Esophagus squamous epithelium (tissue), 5 donors: ENCODE measurements around the gene FEZ2. TPM values are rescaled to one million over a fixed set of nuclear protein-coding genes. Genes with fewer than 3 reads are reported as not detected.

Experiments used
- DNase-seq: peaks from one replicate; lab custom pipeline; 2025; lab: John Stamatoyannopoulos, UW
- H3K27ac ChIP-seq, 4 donors: fragments of 200-600 bp; sonication (generic); one replicate each; pipeline ENCODE4 v1.5.1; 2016 to 2019; ENCODE audit warnings: mild to moderate bottlenecking in 1 of 4
- H3K27me3 ChIP-seq, 4 donors: fragments of 200-600 bp; sonication (generic); 1 replicate in 3 of 4; 2 replicates in 1 of 4; pipeline versions ENCODE4 v1.5.1 to v1.6.0; 2017 to 2021; ENCODE audit warnings: antibody characterized with exemption in 1 of 4
- H3K36me3 ChIP-seq, 3 donors: fragments of 200-600 bp; sonication (generic); one replicate each; pipeline ENCODE4 v1.5.1; 2016 to 2019
- H3K4me1 ChIP-seq, 3 donors: fragments of 200-600 bp; sonication (generic); one replicate each; pipeline ENCODE4 v1.5.1; 2017 to 2019
- H3K4me3 ChIP-seq, 4 donors: fragments of 200-600 bp; sonication (generic); 1 replicate in 3 of 4; 2 replicates in 1 of 4; pipeline ENCODE4 v1.5.1; 2016 to 2019; ENCODE audit warnings: mild to moderate bottlenecking in 2 of 4, moderate library complexity in 1 of 4
- H3K9me3 ChIP-seq, 3 donors: fragments of 200-600 bp; sonication (generic); one replicate each; pipeline ENCODE4 v1.5.1; 2016 to 2019
- CTCF ChIP-seq, 6 experiments: fragments of 450-650 bp in 4 of 6; fragments of 200-600 bp in 2 of 6; sonication (generic) in 2 of 6; IDR thresholded peaks; one replicate each; pipeline ENCODE4 v1.5.1; 2016 to 2019; ENCODE audit warnings: antibody characterized with exemption in 6 of 6, mild to moderate bottlenecking in 4 of 6, moderate library complexity in 4 of 6
- POLR2A ChIP-seq, 4 donors: fragments of 450-650 bp; IDR thresholded peaks; one replicate each; pipeline ENCODE4 v1.6.1; 2017; ENCODE audit warnings: antibody characterized with exemption in 4 of 4, mild to moderate bottlenecking in 4 of 4, moderate library complexity in 3 of 4
- WGBS, 2 donors: methylation state at CpG; one replicate each; pipeline ENCODE4 v1.1.5; 2018; 5-methylcytosine and 5-hydroxymethylcytosine counted together
- intact Hi-C: fragments of 100-400 bp; cut with DNase I; formaldehyde crosslinking; loops from one replicate; pipeline ENCODE4 v1.15.0; 2022
- total RNA-seq, 4 donors: library from RNA; depleted of rRNA; stranded (reverse); fragments of >200 nt; gene quantifications; one replicate each; pipeline ENCODE4 v1.1.0, GENCODE V29; 2016
- donor health status: DM: yes; HTN: yes; CAD: no.

The FEZ2 gene
- total RNA-seq, 4 donors from 2014 or later, result 9.2 to 34.9 (median 26.4) TPM

DNA sequence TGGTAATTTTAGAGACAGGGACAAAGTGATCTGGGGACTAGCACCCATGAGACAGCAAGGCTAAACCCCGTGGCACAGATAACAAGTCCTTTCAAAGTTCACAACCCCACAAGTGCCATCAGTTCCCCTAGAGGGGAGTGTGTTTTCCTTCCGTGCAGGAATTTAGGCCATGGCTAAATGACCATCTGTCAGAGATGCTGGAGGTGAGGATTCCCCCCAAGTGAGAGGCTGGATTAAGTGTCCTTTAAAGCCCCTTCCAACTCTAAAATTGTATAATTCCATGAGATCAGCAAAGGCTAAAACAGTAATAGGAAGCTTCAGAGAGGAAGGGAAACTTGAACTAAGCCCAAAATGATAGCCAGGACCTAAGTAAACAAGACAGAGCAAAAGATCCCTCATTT, 8.7 kb downstream of the FEZ2 start:
- Histone ChIP-seq H3K9me3 (no peaks in the 10 kb centered on the region), H3K36me3 (peaks cover 0 to 60% (median 0%) of the 10 kb centered on the region in 3 donors), H3K4me3 (no peak overlapping the region), H3K4me1 (peaks cover 0 to 27% (median 3%) of the 10 kb centered on the region in 3 donors), H3K27ac (peak overlapping the region in 3 of 4 donors; percentile 19 to 36 (median 19)), H3K27me3 (no peaks in the 10 kb centered on the region)
- no peak for TF ChIP-seq CTCF (IDR thresholded peaks at IDR 0.05)
- no peak for TF ChIP-seq POLR2A (IDR thresholded peaks at IDR 0.05)
- 38 to 78% methylated on average over 1 of the region's 2 CpGs for WGBS, 2 donors
- intact Hi-C loops, result no loop called here
- no peak for DNase-seq

DNA sequence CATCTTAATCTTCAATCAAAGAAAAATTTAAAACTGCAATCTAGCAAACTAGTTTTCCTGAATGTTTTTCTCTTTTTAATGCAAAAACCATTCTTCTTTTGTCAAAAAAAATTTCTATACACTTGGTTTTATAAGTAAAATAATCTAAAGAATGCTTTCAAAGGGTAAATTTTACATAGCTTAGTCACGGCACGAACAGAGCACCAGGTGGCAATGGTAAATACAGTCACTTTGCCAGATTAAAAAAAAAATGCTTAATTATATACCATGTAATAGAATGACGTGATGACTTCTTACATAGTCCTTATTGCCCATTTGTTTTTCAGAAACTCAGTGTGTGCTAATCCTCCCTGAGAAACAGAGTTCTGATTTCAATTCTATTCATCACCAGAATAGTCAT, 10.4 kb downstream of the FEZ2 start:
- Histone ChIP-seq H3K27ac (no peak overlapping the region), H3K4me3 (no peak overlapping the region), H3K9me3 (no peaks in the 10 kb centered on the region), H3K4me1 (peaks cover 0 to 23% (median 3%) of the 10 kb centered on the region in 3 donors), H3K36me3 (peaks cover 0 to 76% (median 0%) of the 10 kb centered on the region in 3 donors), H3K27me3 (no peaks in the 10 kb centered on the region)
- TF ChIP-seq CTCF (IDR thresholded peaks at IDR 0.05) (no peak), POLR2A (IDR thresholded peaks at IDR 0.05) (no peak)
- intact Hi-C loops, result no loop called here
- no peak for DNase-seq
- WGBS, 2 donors, result 52 to 72% methylated on average over 3 of the region's 3 CpGs

- peaks cover 0 to 23% (median 3%) of the 10 kb centered on the region in 3 donors for H3K4me1 ChIP-seq
- no peak for DNase-seq
- intact Hi-C loops, result no loop called here
- no peak for TF ChIP-seq CTCF (IDR thresholded peaks at IDR 0.05)
- no peaks in the 10 kb centered on the region for H3K27me3 ChIP-seq
- peaks cover 0 to 81% (median 0%) of the 10 kb centered on the region in 3 donors for H3K36me3 ChIP-seq
- no peak overlapping the region for H3K27ac ChIP-seq
- no peaks in the 10 kb centered on the region for H3K9me3 ChIP-seq
- H3K4me3 ChIP-seq, result no peak overlapping the region
- WGBS, 2 donors, result 63 to 67% methylated on average over 1 of the region's 1 CpG
Observed at GRCh38 chr2:36587101-36587500, 10.9 kb downstream of the FEZ2 start.

- peaks cover 0 to 23% (median 3%) of the 10 kb centered on the region in 3 donors for H3K4me1 ChIP-seq
- no peak for DNase-seq
- peaks cover 0 to 85% (median 0%) of the 10 kb centered on the region in 3 donors for H3K36me3 ChIP-seq
- no peaks in the 10 kb centered on the region for H3K27me3 ChIP-seq
- intact Hi-C loops, result no loop called here
- WGBS, 2 donors, result 95% methylated on average over 6 of the region's 6 CpGs
- no peaks in the 10 kb centered on the region for H3K9me3 ChIP-seq
- no peak overlapping the region for H3K27ac ChIP-seq
- H3K4me3 ChIP-seq, result no peak overlapping the region
- TF ChIP-seq POLR2A (IDR thresholded peaks at IDR 0.05) (no peak), CTCF (IDR thresholded peaks at IDR 0.05) (no peak)
Observed at GRCh38 chr2:36586672-36587071, 11.3 kb downstream of the FEZ2 start.

DNA sequence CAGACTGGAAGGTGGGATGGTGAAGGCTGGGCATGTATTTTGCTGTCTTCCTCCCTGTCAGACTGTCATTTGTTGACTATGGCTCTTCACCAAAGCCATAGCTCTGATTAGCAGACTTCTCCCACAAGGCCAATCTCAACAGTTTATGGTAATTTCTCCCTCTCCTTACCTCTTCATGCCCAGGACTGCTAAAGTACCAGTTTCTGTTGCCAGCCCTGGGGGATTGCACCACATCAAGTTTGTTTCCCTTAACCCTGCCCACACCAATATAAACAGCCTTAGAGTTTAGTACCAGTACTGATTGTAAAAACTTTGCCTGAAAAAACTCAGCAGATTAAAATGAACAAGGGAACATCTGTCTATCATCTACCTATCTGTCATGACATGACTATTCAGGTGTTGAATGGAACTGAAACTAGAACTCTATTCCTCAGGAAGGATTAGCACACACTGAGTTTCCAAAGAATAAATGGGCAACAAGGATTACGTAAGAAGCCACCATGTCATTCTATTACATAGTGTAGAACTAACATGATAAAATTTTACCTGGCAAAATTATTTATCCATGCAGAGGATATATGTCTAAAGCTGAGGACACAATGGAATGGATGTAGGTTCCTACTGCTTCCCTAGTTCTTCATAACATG, 13.7 kb downstream of the FEZ2 start:
- Histone ChIP-seq H3K9me3 (no peaks in the 10 kb centered on the region), H3K27ac (no peak overlapping the region), H3K27me3 (no peaks in the 10 kb centered on the region), H3K36me3 (peaks cover 4 to 93% (median 13%) of the 10 kb centered on the region in 3 donors), H3K4me1 (peaks cover 0 to 14% (median 2%) of the 10 kb centered on the region in 3 donors), H3K4me3 (no peak overlapping the region)
- no peak for TF ChIP-seq CTCF (IDR thresholded peaks at IDR 0.05)
- no peak for TF ChIP-seq POLR2A (IDR thresholded peaks at IDR 0.05)
- WGBS, 2 donors, result 46 to 57% methylated on average over 1 of the region's 1 CpG
- no peak for DNase-seq
- intact Hi-C loops, result no loop called here
